K562 (cell line): ENCODE data around the gene APOL3. TPM values are rescaled to one million over a fixed set of nuclear protein-coding genes. Genes with fewer than 3 reads are reported as not detected.

ENCODE experiments used
- BRF1 ChIP-seq: IDR thresholded peaks from 3 replicates; pipeline ENCODE4 v1.6.1; 2011; ENCODE audit warnings: borderline replicate concordance, mild to moderate bottlenecking; ENCODE audit not compliant: insufficient read length; ENCODE audit errors: extremely low read depth
- CBX8 ChIP-seq: fragments of 200-600 bp; sonication (generic); IDR thresholded peaks from 2 replicates; pipeline ENCODE4 v1.6.1; 2012; ENCODE audit warnings: borderline replicate concordance, mixed run types, low read depth, mild to moderate bottlenecking, moderate library complexity, mixed read lengths, low read length, control low read depth, inconsistent platforms; ENCODE audit not compliant: poor library complexity, severe bottlenecking; ENCODE audit errors: extremely low read depth
- E2F3 ChIP-seq: fragments of 250-450 bp; sonication (Bioruptor Pico); IDR thresholded peaks from 2 replicates; pipeline ENCODE4 v1.4.0; 2020; ENCODE audit warnings: mild to moderate bottlenecking
- EP400 ChIP-seq: fragments of 450-650 bp; IDR thresholded peaks from 2 replicates; pipeline ENCODE4 v1.6.1; 2017; ENCODE audit warnings: antibody characterized with exemption, mild to moderate bottlenecking, moderate library complexity
- FOXA1 ChIP-seq: fragments of 450-650 bp; IDR thresholded peaks from 2 replicates; pipeline ENCODE4 v1.6.1; 2016; ENCODE audit warnings: mild to moderate bottlenecking, borderline replicate concordance
- GATAD2A ChIP-seq: fragments of 450-650 bp; IDR thresholded peaks from 2 replicates; pipeline ENCODE4 v1.6.1; 2017
- HDAC6 ChIP-seq: IDR thresholded peaks from 2 replicates; pipeline ENCODE4 v1.6.1; 2012; ENCODE audit warnings: low read depth, mild to moderate bottlenecking, control low read depth, inconsistent platforms, low read length, moderate library complexity
- HMGN3 ChIP-seq: IDR thresholded peaks from 2 replicates; pipeline ENCODE4 v1.6.1; 2011; ENCODE audit warnings: borderline replicate concordance, low read depth, mild to moderate bottlenecking, mixed read lengths, low read length; ENCODE audit not compliant: insufficient read length; ENCODE audit errors: extremely low read depth
- HNRNPUL1 ChIP-seq: fragments of 200-400 bp; formaldehyde crosslinking; IDR thresholded peaks from 2 replicates; pipeline ENCODE4 v1.6.1; 2017; ENCODE audit warnings: low read length
- KDM5B ChIP-seq: fragments of 200-600 bp; sonication (generic); IDR thresholded peaks from 2 replicates; pipeline ENCODE4 v1.6.1; 2012; ENCODE audit warnings: low read depth, mild to moderate bottlenecking, moderate library complexity, low read length, control low read depth, inconsistent platforms; ENCODE audit not compliant: insufficient replicate concordance
- MIER1 ChIP-seq: fragments of 450-650 bp; IDR thresholded peaks from 2 replicates; pipeline ENCODE4 v1.6.1; 2016; ENCODE audit warnings: antibody characterized with exemption, mild to moderate bottlenecking, low read depth
- MYNN ChIP-seq, 2 experiments: sonication (generic); formaldehyde crosslinking in 1 of 2; IDR thresholded peaks; 2 replicates each; pipeline versions ENCODE4 v1.5.0 to v1.6.1; 2016 to 2020; ENCODE audit warnings: antibody characterized with exemption in 1 of 2, missing genetic modification reagents in 1 of 2
- NR0B1 ChIP-seq: fragments of 450-650 bp; IDR thresholded peaks from one replicate; pipeline ENCODE4 v1.6.1; 2018; ENCODE audit warnings: mild to moderate bottlenecking, moderate library complexity; ENCODE audit not compliant: partially characterized antibody
- RB1 ChIP-seq: fragments of 450-650 bp; IDR thresholded peaks from 2 replicates; pipeline ENCODE4 v1.6.1; 2017; ENCODE audit warnings: low read depth, mild to moderate bottlenecking
- RBM34 ChIP-seq: fragments of 200-400 bp; formaldehyde crosslinking; IDR thresholded peaks from 2 replicates; pipeline ENCODE4 v1.6.1; 2018; ENCODE audit warnings: low read length, borderline replicate concordance; ENCODE audit not compliant: insufficient read depth
- RFX1 ChIP-seq: fragments of 450-650 bp; IDR thresholded peaks from 2 replicates; pipeline ENCODE4 v1.6.1; 2016; ENCODE audit warnings: mild to moderate bottlenecking, moderate library complexity
- TCF3 ChIP-seq: sonication (generic); formaldehyde crosslinking; IDR thresholded peaks from 2 replicates; pipeline ENCODE4 v1.4.0; 2020; ENCODE audit warnings: mild to moderate bottlenecking, missing genetic modification reagents
- ZC3H4 ChIP-seq: sonication (generic); formaldehyde crosslinking; IDR thresholded peaks from 2 replicates; pipeline ENCODE4 v1.9.0; 2021; ENCODE audit warnings: missing genetic modification reagents, borderline replicate concordance
- ZEB2 ChIP-seq: fragments of 450-650 bp; IDR thresholded peaks from 2 replicates; pipeline ENCODE4 v1.6.1; 2016
- ZNF449 ChIP-seq: fragments of 250-450 bp; sonication (Bioruptor Pico); IDR thresholded peaks from 2 replicates; pipeline ENCODE4 v1.8.0; 2022; ENCODE audit warnings: moderate library complexity, mild to moderate bottlenecking, inconsistent platforms
- ZNF584 ChIP-seq: fragments of 200-800 bp; sonication (Bioruptor generic); IDR thresholded peaks from 2 replicates; pipeline ENCODE4 v1.6.1; 2016; ENCODE audit warnings: low read depth, mild to moderate bottlenecking, missing genetic modification characterization, missing compliant biosample characterization
- ZNF586 ChIP-seq: fragments of 450-650 bp; formaldehyde crosslinking; conservative IDR thresholded peaks from 2 replicates; pipeline ENCODE4 v1.4.0; 2020; ENCODE audit warnings: mild to moderate bottlenecking, moderate library complexity
- polyA plus RNA-seq, 8 experiments: library from polyadenylated mRNA; depleted of rRNA in 4 of 8; stranded (reverse) in 5 of 8; unstranded in 3 of 8; fragments of >200 nt; fragmentation: Nextera tagmentation in 2 of 8; fragmentation: Illumina TruSeq in 1 of 8; extraction: Ambion mirVana in 2 of 8; extraction: Trizol in 1 of 8; gene quantifications; 2 replicates each; pipeline versions ENCODE4 v1.2.1 to v1.2.3, GENCODE V29; 2011 to 2014; ENCODE audit warnings: inconsistent platforms in 1 of 8, missing spikeins in 1 of 8
- total RNA-seq, 7 experiments: library from RNA; depleted of rRNA in 6 of 7; stranded (reverse); fragments of >200 nt in 6 of 7; fragmentation: Illumina TruSeq in 2 of 7; extraction: Trizol in 2 of 7; gene quantifications; 2 replicates each; pipeline versions ENCODE4 v1.2.1 to v1.2.3, GENCODE V29; 2011 to 2021; ENCODE audit warnings: low replicate concordance in 1 of 7
- TF ChIP-seq, protein P1 (sequence below): fragments of 450-650 bp; IDR thresholded peaks from 2 replicates; pipeline ENCODE4 v1.6.1; 2016; ENCODE audit warnings: missing biosample characterization, missing genetic modification characterization
- TF ChIP-seq, protein P2 (sequence below): fragments of 450-650 bp; IDR thresholded peaks from 2 replicates; pipeline ENCODE4 v1.6.1; 2018; ENCODE audit warnings: mild to moderate bottlenecking, low read depth; ENCODE audit not compliant: partially characterized antibody

The APOL3 gene
- total and polyA plus RNA-seq, 9 of the 15 experiments (the other 6 are each of a cell fraction or from before 2014, with no cell fraction given) = 0.25 to 1.1 (median 0.56) TPM; not detected in 1

DNA sequence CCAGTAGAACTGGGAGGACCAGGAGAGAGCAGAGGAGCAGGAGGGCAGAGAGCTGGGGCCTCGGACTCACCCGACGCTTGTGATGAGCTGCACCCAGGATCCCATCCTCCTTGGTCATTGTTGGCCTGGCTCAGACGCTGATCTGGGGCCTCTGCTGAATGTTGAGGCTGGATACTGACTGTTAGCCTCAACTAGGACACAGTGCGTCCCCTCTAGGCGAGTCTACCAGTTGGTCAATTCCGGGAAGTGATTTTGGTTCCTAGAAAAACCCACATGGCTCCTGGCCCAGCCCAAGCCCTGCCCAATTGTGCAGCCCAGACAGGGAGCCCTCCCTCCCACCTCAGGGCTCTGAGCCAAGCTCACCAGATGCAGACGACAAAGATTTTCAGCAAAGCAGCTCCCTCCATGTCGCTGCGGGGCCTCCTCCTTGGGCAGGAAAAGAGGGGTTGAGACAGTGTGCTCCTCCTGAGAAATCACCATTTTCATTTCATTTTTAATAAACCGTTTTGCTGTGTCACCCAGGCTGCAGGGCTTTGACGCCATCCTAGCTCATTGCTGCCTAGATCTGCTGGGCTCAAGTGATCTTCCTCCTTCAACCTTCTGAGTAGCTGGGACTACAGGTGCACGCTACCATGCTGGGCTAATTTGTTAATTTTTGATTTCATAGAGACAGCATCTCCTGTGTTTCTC lies 41.2 kb upstream of the APOL3 start, which contains the start of gene APOL4 (continued):
- no peak for TF ChIP-seq ZNF449 (CRISPR knock-in tag)
- TF ChIP-seq MIER1 = no peak
- no peak for TF ChIP-seq MYNN (IDR thresholded peaks at IDR 0.05)
- TF ChIP-seq MYNN (CRISPR knock-in tag; IDR thresholded peaks at IDR 0.05) = no peak
- TF ChIP-seq E2F3 (CRISPR knock-in tag) = no peak
- TF ChIP-seq RBM34 = no peak
- TF ChIP-seq NR0B1 = no peak
- peak; percentile 57 for TF ChIP-seq EP400
- TF ChIP-seq ZC3H4 (CRISPR knock-in tag) = no peak
- TF ChIP-seq, protein P1, sequence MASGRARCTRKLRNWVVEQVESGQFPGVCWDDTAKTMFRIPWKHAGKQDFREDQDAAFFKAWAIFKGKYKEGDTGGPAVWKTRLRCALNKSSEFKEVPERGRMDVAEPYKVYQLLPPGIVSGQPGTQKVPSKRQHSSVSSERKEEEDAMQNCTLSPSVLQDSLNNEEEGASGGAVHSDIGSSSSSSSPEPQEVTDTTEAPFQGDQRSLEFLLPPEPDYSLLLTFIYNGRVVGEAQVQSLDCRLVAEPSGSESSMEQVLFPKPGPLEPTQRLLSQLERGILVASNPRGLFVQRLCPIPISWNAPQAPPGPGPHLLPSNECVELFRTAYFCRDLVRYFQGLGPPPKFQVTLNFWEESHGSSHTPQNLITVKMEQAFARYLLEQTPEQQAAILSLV (tag) = no peak
- no peak for TF ChIP-seq RB1
- TF ChIP-seq KDM5B = peak; percentile 67
- TF ChIP-seq RFX1 = no peak
- TF ChIP-seq ZNF586 (CRISPR knock-in tag) = no peak
- no peak for TF ChIP-seq HDAC6
- TF ChIP-seq HMGN3 = no peak
- no peak for TF ChIP-seq ZNF584
- TF ChIP-seq, protein P2, sequence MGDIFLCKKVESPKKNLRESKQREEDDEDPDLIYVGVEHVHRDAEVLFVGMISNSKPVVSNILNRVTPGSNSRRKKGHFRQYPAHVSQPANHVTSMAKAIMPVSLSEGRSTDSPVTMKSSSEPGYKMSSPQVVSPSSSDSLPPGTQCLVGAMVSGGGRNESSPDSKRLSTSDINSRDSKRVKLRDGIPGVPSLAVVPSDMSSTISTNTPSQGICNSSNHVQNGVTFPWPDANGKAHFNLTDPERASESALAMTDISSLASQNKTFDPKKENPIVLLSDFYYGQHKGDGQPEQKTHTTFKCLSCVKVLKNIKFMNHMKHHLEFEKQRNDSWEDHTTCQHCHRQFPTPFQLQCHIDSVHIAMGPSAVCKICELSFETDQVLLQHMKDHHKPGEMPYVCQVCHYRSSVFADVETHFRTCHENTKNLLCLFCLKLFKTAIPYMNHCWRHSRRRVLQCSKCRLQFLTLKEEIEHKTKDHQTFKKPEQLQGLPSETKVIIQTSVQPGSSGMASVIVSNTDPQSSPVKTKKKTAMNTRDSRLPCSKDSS = no peak
- TF ChIP-seq GATAD2A = no peak
- TF ChIP-seq FOXA1 = no peak
- no peak for TF ChIP-seq BRF1
- TF ChIP-seq HNRNPUL1 = no peak
- peak; percentile 56 for TF ChIP-seq TCF3 (CRISPR knock-in tag)
- no peak for TF ChIP-seq ZEB2
- TF ChIP-seq CBX8 = no peak
